A549 treated with CORT108297 at 1 μM for 4 hours (cell line): Measurements from ENCODE around the gene OR14J1. TPM values are rescaled to one million over a fixed set of nuclear protein-coding genes. Genes with fewer than 3 reads are reported as not detected.

Experiments used
- total RNA-seq: library from RNA; stranded (reverse); fragments of 200-300 nt; extraction: Qiagen RNA extraction; gene quantifications from 5 replicates; pipeline ENCODE4 v1.2.3, GENCODE V29; 2022

OR14J1 gene, protein sequence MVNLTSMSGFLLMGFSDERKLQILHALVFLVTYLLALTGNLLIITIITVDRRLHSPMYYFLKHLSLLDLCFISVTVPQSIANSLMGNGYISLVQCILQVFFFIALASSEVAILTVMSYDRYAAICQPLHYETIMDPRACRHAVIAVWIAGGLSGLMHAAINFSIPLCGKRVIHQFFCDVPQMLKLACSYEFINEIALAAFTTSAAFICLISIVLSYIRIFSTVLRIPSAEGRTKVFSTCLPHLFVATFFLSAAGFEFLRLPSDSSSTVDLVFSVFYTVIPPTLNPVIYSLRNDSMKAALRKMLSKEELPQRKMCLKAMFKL
- total RNA-seq: not detected in 5 replicates

DNA sequence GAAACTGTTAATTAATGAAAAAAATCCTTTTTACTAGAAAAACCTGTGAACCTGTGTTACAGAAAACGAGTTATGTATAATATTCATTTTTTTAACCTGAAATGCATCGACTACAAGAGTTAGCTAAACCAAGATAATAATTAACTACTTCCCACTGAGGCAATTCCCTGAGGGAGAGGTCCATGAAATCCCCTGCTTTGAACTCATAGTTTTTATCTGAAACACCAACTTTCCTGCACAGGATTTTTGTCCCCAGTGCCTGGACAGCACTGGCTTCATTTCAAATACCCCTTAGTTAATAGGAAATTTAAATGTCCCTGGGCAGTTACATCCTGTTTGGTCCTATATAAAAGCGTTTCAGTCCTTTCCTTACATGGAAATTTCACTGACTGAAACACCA is at the start of gene OR14J1:
TSS of gene OR14J1 (plus strand) at position 386 of the 400 bp plus-strand sequence. CDS start 4,989 bp downstream, outside the sequence.

Other genes with a start within 250 kb of the OR14J1 start
- not detected in 5 replicates for gene OR2B3, start 214.4 kb upstream of the OR14J1 start, total RNA-seq
- not detected in 5 replicates for gene OR2J1, start 202.2 kb upstream of the OR14J1 start, total RNA-seq
- gene OR2J3, start 193.6 kb upstream of the OR14J1 start, total RNA-seq: not detected in 5 replicates
- not detected in 5 replicates for gene OR2J2, start 130.8 kb upstream of the OR14J1 start, total RNA-seq
- gene OR5V1, start 67.2 kb downstream of the OR14J1 start, total RNA-seq: not detected in 5 replicates
- gene OR12D3, start 73.6 kb downstream of the OR14J1 start, total RNA-seq: not detected in 5 replicates
- gene OR12D2, start 93.9 kb downstream of the OR14J1 start, total RNA-seq: not detected in 5 replicates
- gene OR12D1, start 113.2 kb downstream of the OR14J1 start, total RNA-seq: not detected in 5 replicates
- gene OR10C1, start 137.6 kb downstream of the OR14J1 start, total RNA-seq: not detected in 5 replicates
- gene OR11A1, start 155.4 kb downstream of the OR14J1 start, total RNA-seq: not detected in 5 replicates
- gene OR2H1, start 155.5 kb downstream of the OR14J1 start, total RNA-seq: not detected in 5 replicates
- gene MAS1L, start 186.3 kb downstream of the OR14J1 start, total RNA-seq: not detected in 5 replicates